WI38 (cell line): ENCODE results near the gene SCN4B.

Source experiments
- H3K4me3 ChIP-seq: 2 replicates; pipeline ENCODE4 v1.5.1; 2011; ENCODE audit warnings: low read depth, mild to moderate bottlenecking, control low read depth, low read length
- TF ChIP-seq, protein P1 (sequence below): IDR thresholded peaks from 2 replicates; pipeline ENCODE4 v1.5.1; 2012; ENCODE audit warnings: low read depth, mild to moderate bottlenecking, control low read depth, low read length

SCN4B gene

DNA sequence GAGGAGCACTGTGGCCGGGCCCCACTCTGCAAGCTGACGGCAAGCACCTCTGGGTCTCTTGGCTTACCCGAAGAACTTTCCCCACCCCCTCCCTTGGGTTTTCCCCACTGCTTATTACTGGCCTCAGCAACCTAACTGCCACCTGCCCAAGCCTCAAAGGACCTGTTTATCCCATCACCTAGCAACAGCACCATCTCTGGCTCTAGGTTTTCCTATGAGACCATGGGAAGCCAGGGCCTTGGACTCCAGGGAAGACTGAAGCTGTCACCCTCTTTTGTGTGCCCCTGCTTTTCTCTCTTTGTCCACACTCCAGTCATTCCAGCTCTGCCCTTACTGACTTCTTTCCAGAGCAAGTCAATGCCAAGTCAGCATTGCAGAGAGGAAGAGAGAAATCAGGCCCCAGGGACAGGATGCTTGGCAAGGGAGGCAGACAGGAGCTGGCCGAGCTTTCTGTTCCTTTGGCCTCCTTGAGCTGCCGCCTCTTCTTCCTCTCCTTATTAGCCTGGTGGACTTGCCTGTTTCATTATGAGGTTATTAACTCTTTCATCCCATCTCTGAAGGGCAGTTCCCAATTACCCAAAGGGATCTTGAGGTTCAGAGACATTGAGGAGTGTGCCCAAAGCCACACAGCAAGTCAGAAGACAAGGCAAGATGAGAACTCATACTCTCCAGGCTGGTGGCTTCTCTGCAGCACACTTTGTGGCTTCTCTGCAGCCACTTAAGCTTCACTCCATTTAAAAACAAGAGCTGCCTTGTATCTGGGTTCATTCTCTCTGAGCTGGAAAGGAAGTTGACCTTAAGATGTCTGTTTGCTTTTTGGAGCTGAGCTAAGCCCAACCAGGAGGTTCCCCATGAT is 65.5 kb downstream of the SCN4B start, which contains the start of gene SMIM35:
Gene SMIM35 (minus strand): TSS at position 51 of the 856 bp plus-strand sequence. CDS start 206 bp downstream, outside the sequence.
- H3K4me3 ChIP-seq = no peak within 1 kb of the TSS
- TF ChIP-seq, protein P1, sequence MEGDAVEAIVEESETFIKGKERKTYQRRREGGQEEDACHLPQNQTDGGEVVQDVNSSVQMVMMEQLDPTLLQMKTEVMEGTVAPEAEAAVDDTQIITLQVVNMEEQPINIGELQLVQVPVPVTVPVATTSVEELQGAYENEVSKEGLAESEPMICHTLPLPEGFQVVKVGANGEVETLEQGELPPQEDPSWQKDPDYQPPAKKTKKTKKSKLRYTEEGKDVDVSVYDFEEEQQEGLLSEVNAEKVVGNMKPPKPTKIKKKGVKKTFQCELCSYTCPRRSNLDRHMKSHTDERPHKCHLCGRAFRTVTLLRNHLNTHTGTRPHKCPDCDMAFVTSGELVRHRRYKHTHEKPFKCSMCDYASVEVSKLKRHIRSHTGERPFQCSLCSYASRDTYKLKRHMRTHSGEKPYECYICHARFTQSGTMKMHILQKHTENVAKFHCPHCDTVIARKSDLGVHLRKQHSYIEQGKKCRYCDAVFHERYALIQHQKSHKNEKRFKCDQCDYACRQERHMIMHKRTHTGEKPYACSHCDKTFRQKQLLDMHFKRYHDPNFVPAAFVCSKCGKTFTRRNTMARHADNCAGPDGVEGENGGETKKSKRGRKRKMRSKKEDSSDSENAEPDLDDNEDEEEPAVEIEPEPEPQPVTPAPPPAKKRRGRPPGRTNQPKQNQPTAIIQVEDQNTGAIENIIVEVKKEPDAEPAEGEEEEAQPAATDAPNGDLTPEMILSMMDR = no peak

DNA sequence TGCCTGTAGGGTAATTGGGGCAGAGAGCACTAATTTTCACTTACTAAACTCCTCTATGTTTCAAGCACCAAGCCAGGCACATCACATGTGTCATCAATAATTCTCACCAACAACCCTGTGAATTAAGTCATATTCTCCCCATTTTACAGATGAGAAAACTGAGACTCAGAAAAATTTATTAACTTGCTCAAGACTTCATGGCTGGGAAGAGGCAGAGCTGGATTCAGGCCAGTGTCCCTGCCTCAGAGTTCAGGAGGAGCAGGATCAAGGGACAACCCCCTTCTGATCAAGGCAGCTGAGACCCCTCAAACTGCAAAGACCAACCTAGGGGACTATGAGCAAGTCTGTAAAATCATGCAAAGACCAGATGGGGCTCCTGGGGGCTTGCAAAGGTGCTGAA is 68.0 kb downstream of the SCN4B start:
- TF ChIP-seq, protein P1 = no peak
- H3K4me3 ChIP-seq = no peak overlapping the region

DNA sequence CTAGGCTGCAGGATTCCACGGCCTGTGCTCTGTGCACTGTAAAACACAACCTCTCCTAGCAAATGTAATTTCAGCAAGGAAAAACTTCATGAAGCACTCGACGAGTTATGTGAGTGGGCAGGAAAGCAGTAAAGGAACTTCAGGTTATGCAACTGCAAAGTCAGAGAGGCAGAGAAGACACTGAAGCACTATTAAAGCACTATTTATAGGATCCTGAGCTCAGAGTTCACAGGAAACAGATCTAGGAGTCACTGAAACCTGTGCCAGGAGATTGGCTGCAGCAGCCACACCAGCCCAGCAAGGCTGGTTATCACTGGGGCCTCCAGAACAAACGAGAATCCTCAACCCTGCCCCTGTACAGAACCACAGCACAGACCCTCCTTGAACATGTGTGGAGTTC is 68.4 kb downstream of the SCN4B start:
- TF ChIP-seq, protein P1 = no peak
- no peak overlapping the region for H3K4me3 ChIP-seq
